Keratinocyte (primary cell): ENCODE measurements around the gene TBCD. TPM values are rescaled to one million over a fixed set of nuclear protein-coding genes. Genes with fewer than 3 reads are reported as not detected.

Source experiments
- DNase-seq: peaks from one replicate; pipeline ENCODE4 v3.0.0-alpha.2; 2011; ENCODE audit warnings: low read depth, missing footprints, low spot score
- FAIRE-seq: peaks from 2 replicates; lab custom pipeline; 2011; peaks lifted over from hg19 to GRCh38; lab: Jason Lieb, UNC
- H2AFZ ChIP-seq: 2 replicates; pipeline ENCODE4 v1.6.0; 2012; ENCODE audit warnings: low read length, control low read depth, inconsistent platforms; ENCODE audit not compliant: control insufficient read depth
- H3K27ac ChIP-seq: 2 replicates; pipeline ENCODE4 v1.5.1; 2011; ENCODE audit warnings: low read length; ENCODE audit not compliant: control insufficient read depth, insufficient read depth
- H3K27me3 ChIP-seq: 3 replicates; pipeline ENCODE4 v1.6.0; 2011; ENCODE audit warnings: low read length; ENCODE audit not compliant: control insufficient read depth, insufficient read depth; ENCODE audit errors: extremely low read depth
- H3K36me3 ChIP-seq, 2 experiments: 2 replicates in 1 of 2; 3 replicates in 1 of 2; pipeline ENCODE4 v1.5.1; 2011; ENCODE audit warnings: low read length in 2 of 2, mild to moderate bottlenecking in 1 of 2; ENCODE audit not compliant: control insufficient read depth in 2 of 2, insufficient read depth in 2 of 2; ENCODE audit errors: extremely low read depth in 1 of 2
- H3K4me1 ChIP-seq: 3 replicates; pipeline ENCODE4 v1.5.1; 2011; ENCODE audit warnings: low read length; ENCODE audit not compliant: control insufficient read depth, insufficient read depth; ENCODE audit errors: extremely low read depth
- H3K4me2 ChIP-seq: 3 replicates; pipeline ENCODE4 v1.6.0; 2011; ENCODE audit warnings: low read depth, low read length; ENCODE audit not compliant: control insufficient read depth, insufficient read depth; ENCODE audit errors: extremely low read depth
- H3K4me3 ChIP-seq, 3 experiments: fragments of 200-600 bp in 1 of 3; sonication (generic) in 1 of 3; 2 replicates in 2 of 3; 3 replicates in 1 of 3; pipeline ENCODE4 v1.5.1; 2011 to 2016; ENCODE audit warnings: low read length in 3 of 3, mild to moderate bottlenecking in 3 of 3, control low read depth in 2 of 3, inconsistent platforms in 1 of 3, low read depth in 1 of 3, mixed read lengths in 1 of 3, mixed run types in 1 of 3, moderate library complexity in 1 of 3; ENCODE audit not compliant: control insufficient read depth in 2 of 3, insufficient read depth in 2 of 3; ENCODE audit errors: extremely low read depth in 1 of 3
- H3K79me2 ChIP-seq: 2 replicates; pipeline ENCODE4 v1.6.0; 2012; ENCODE audit warnings: low read length; ENCODE audit not compliant: control insufficient read depth, insufficient read depth
- H3K9ac ChIP-seq: 3 replicates; pipeline ENCODE4 v1.6.0; 2011; ENCODE audit warnings: low read length; ENCODE audit not compliant: control insufficient read depth, insufficient read depth; ENCODE audit errors: extremely low read depth
- H3K9me1 ChIP-seq: 3 replicates; pipeline ENCODE4 v1.6.0; 2011; ENCODE audit warnings: low read length; ENCODE audit not compliant: control insufficient read depth, insufficient read depth; ENCODE audit errors: extremely low read depth
- H3K9me3 ChIP-seq: 2 replicates; pipeline ENCODE4 v1.5.1; 2012; ENCODE audit warnings: low read depth, low read length; ENCODE audit not compliant: control insufficient read depth
- H4K20me1 ChIP-seq: 3 replicates; pipeline ENCODE4 v1.6.0; 2011; ENCODE audit warnings: low read length; ENCODE audit not compliant: control insufficient read depth, insufficient read depth; ENCODE audit errors: extremely low read depth
- EZH2 ChIP-seq: IDR thresholded peaks from one replicate; pipeline ENCODE4 v1.6.1; 2012; ENCODE audit warnings: inconsistent platforms, mild to moderate bottlenecking, low read length, moderate library complexity
- dilution Hi-C: fragments of 300-500 bp; cut with MboI; formaldehyde crosslinking; loops from one replicate; pipeline ENCODE4 v1.7.0; 2020; ENCODE audit warnings: low sequenced_read_pairs; ENCODE audit not compliant: extremely low pct_ligation_motif_present
- polyA plus RNA-seq, 5 experiments: library from polyadenylated mRNA; depleted of rRNA in 3 of 5; stranded (reverse) in 3 of 5; stranded (forward) in 1 of 5; unstranded in 1 of 5; fragments of >200 nt; gene quantifications; 1 replicate in 1 of 5; 2 replicates in 3 of 5; 3 replicates in 1 of 5; pipeline versions ENCODE4 v1.2.1 to v1.2.3, GENCODE V29; 2011 to 2012; ENCODE audit warnings: missing spikeins in 2 of 5, low read depth in 1 of 5, low replicate concordance in 1 of 5
- TF ChIP-seq, protein P1 (sequence below), 3 experiments: IDR thresholded peaks in 1 of 3; conservative IDR thresholded peaks in 1 of 3; optimal IDR thresholded peaks in 1 of 3; 2 replicates in 2 of 3; 3 replicates in 1 of 3; pipeline versions ENCODE3 to v1.5.1; 2011; ENCODE audit warnings: low read length in 3 of 3, mild to moderate bottlenecking in 3 of 3, moderate library complexity in 2 of 3, control low read depth in 1 of 3, inconsistent platforms in 1 of 3; ENCODE audit not compliant: insufficient read depth in 2 of 3; ENCODE audit errors: extremely low read depth in 1 of 3

TBCD gene
- polyA plus RNA-seq, 1 donor (not counting 4 experiments of a cell fraction or from before 2014, with no cell fraction given): 36.2 TPM

DNA sequence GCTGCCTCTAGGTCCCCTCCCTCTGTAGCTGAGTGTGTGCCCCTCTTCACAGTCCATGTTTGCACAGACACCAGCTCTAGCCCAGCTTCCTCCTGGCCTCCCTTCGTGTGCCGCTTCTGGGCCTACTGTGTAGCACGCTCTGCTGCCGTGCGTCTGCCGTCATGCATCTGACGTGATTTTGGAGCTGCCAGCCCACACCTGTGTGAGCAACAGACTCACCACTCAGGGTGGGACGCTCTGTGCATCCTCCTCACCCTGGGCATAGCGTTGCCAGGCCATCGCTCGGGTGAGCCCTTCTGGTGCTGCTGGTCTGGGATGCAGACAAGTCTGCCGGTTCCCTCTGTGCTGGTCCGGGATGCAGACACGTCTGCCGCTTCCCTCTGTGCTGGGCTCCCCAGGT is 127.4 kb downstream of the TBCD start:
- no peaks in the 10 kb centered on the region for H4K20me1 ChIP-seq
- no peaks in the 10 kb centered on the region for H3K27me3 ChIP-seq
- H3K79me2 ChIP-seq: peaks cover 42% of the 10 kb centered on the region
- peaks cover 4 to 12% of the 10 kb centered on the region in 2 experiments for H3K36me3 ChIP-seq
- H3K4me2 ChIP-seq: no peak overlapping the region
- dilution Hi-C loops: no loop called here
- TF ChIP-seq EZH2: no peak
- no peak overlapping the region for H2AFZ ChIP-seq
- no peak overlapping the region for H3K4me3 ChIP-seq
- no peak overlapping the region for H3K27ac ChIP-seq
- no peak overlapping the region for H3K9ac ChIP-seq
- no peaks in the 10 kb centered on the region for H3K9me3 ChIP-seq
- H3K4me1 ChIP-seq: peaks cover 32% of the 10 kb centered on the region
- DNase-seq: no peak
- FAIRE-seq: no peak
- no peaks in the 10 kb centered on the region for H3K9me1 ChIP-seq

DNA sequence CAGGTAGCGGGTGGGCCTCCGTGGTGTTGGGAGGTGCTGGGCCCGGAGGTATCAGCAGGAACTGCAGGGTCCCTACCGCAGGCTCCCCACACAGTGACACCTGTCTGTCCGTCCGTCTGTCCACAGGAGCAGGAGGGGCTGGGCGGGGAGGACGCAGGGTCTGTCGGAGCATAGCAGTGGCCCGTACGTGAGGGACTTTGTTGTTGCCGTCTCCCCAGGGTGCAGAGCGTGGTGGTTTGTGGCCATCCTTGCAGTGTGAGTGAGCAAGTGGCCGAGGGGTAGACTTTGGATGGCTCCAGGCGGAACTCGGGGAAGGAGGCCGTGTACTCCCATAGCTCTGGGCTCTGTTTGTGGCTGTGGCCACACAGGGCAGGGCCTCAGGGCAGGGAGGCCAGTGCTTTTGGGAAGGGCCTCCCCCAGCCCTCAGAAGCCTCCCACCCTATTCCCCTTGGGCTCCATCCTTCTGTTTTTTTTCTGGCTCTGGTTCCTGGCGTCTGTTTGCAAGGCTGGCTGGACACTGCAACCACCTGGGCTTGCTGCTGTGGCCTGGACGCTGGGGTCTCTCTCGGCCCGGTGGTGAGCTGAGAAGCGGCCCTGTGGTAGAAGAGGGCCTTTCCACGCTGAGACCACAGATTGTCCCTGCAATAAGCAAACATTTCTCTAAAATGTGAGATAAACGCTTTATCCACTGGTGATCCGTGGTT is 128.9 kb downstream of the TBCD start:
- H3K36me3 ChIP-seq: peaks cover 4 to 16% of the 10 kb centered on the region in 2 experiments
- no peak overlapping the region for H3K27ac ChIP-seq
- no peaks in the 10 kb centered on the region for H3K9me1 ChIP-seq
- H3K79me2 ChIP-seq: peaks cover 42% of the 10 kb centered on the region
- dilution Hi-C loops: no loop called here
- no peaks in the 10 kb centered on the region for H3K9me3 ChIP-seq
- TF ChIP-seq, protein P1, sequence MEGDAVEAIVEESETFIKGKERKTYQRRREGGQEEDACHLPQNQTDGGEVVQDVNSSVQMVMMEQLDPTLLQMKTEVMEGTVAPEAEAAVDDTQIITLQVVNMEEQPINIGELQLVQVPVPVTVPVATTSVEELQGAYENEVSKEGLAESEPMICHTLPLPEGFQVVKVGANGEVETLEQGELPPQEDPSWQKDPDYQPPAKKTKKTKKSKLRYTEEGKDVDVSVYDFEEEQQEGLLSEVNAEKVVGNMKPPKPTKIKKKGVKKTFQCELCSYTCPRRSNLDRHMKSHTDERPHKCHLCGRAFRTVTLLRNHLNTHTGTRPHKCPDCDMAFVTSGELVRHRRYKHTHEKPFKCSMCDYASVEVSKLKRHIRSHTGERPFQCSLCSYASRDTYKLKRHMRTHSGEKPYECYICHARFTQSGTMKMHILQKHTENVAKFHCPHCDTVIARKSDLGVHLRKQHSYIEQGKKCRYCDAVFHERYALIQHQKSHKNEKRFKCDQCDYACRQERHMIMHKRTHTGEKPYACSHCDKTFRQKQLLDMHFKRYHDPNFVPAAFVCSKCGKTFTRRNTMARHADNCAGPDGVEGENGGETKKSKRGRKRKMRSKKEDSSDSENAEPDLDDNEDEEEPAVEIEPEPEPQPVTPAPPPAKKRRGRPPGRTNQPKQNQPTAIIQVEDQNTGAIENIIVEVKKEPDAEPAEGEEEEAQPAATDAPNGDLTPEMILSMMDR (optimal IDR thresholded peaks at IDR 0.05 in 1 of 3, IDR thresholded peaks at IDR 0.05 in 1 of 3, conservative IDR thresholded peaks at IDR 0.05 in 1 of 3; ENCODE audit: extremely low read depth in 1 of 3, insufficient read depth in 2 of 3, low read length in 3 of 3): no peak
- no peak for TF ChIP-seq EZH2
- H3K4me3 ChIP-seq: no peak overlapping the region
- DNase-seq (no peak), FAIRE-seq (no peak)
- H2AFZ ChIP-seq: no peak overlapping the region
- H3K4me2 ChIP-seq: no peak overlapping the region
- no peak overlapping the region for H3K9ac ChIP-seq
- H4K20me1 ChIP-seq: no peaks in the 10 kb centered on the region
- H3K4me1 ChIP-seq: peaks cover 17% of the 10 kb centered on the region
- no peaks in the 10 kb centered on the region for H3K27me3 ChIP-seq
